ENCODE data around the gene IPPK.

IPPK gene

DNA sequence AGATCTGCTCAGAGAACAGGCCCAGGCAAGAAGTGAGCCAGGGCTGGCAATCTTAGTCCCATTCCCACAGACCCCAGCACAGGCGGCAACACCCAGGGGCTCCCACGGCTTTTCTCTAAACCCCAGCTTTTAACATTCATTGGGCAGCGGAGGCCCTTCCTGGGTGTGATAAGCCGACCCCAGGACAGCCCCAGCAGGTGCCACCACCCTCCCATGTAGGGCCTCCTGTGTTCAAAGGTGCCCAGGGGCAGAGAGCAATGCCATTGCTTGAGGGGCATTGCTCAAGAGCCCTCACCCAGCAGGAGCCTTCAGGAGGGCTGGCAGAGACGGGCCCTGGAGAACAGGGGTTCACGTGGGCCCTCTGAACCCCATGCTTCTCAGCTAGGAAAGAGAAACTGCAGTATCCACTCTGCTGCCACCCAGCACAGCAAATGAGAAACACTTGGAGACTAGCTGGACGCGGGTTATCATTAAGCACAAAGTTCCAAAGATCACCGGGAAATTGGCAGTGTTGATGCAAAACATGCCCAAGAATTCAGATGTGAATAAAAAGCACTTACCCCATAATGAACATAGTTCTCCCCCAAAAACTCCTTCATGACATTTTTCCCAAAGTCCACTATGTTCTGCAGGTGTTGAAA, 13.9 kb downstream of the IPPK start:
- no peak for DNase-seq

DNA sequence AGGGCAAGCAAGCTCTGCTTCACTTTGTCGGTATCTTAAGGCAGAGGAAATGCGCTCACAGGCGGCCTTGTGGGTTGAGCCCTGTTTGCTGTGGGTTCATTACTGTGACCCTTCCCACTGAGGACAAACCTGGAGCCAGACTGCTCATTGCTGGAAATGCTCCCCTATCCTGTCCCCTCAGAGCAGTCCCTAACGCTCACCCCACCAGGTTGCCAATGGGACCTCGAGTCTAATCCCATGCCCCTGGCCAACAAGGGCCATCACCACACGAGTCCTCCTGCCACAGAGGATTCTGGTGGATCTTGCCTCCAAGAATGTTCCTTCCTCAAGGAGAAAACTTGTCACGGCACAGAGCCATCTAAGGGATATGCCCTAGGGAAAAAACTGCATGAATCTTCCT, 14.6 kb downstream of the IPPK start:
- no peak for DNase-seq

DNA sequence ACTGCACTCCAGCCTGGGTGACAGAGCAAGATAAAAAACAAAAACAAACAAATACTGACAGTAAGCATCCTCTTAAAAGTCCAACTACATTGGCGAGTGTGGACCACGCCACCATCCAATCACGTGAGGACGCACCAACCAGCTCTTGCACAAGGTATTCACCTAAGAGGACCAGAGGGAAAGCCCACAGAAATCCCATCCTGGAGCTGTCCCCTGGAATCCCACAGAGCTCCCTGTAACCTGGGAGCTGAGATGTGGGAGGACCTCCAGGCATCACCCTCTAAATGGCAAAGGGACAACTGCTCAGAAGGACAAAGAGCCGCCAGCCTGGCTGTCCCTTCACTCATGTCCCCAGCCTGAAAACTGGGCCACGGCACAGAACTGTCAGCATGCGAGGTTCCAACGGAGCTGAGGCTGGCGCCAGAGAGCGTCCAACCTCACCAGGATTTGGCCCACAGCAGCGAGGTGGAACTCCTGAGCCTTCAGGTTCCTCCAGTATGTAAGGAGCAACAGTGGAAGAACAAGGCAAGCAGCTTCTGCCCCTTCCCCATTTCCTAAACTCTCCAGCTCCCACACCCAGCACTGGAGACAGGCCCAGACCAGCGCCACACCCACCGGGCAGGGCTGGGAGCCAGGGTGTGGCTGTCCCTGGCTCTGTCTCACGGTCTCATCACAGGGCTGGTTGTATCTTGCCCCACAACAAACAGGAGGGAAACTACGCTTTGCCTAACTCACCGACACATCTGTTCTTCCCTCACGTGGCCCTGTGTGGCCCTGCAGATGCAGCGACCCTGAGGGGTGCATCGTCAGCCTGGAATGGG, 15.2 kb downstream of the IPPK start:
- no peak for DNase-seq

DNA sequence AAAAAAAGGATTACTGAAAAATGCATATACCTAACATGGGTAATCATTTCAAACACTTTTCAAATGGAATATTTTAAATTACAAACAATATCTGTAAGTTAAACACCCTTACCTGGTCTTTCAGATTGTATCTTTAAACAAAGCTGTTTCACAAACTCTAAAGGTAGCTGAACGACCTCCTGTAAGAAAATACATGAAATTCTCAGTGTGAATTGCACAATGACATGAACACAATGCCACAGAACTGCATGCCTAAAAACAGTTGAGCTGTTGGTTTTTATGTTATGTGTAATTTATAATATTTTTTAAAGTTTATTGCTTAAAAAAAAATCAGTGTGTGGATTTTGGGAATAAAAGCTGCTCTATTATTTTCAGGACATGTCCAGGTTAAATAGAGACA, 17.5 kb downstream of the IPPK start:
- DNase-seq: no peak

DNA sequence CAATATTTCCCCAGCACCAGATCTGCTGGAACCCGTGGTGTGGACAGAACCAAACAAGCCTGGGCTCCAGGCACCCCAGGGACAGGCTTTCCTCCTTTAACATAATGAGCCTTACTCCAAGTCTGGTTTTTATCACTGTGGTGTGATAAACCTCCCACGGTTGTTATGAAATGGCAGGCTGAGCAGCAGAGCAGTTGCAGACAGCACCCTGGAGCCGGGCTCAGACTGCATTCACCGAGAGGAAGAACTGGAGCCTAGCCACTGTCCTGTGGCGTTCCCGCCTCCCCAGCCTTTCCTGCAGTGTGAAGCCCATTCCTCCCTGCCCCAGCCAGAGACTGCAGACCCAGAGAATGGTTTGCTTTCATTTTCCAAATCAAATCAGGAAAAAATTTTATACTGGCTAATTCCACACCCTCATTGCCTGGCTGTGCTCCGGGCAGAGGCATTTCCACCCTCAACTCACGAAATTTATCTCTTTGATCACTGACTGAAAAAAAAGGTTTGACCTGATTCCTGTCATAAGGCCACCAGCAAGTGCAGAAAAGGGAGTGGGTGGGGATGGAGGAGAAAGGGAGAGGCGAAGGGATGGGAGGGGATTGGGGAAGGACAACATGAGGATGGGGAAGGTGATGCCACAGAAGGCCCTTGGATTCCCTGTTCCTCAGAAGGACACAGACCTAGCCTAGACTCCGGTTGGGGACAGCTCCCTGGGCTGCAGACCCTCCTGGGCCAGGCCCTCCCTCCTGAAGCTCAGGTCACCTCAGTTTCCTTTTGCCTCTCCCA, 18.9 kb downstream of the IPPK start:
- no peak for DNase-seq

DNA sequence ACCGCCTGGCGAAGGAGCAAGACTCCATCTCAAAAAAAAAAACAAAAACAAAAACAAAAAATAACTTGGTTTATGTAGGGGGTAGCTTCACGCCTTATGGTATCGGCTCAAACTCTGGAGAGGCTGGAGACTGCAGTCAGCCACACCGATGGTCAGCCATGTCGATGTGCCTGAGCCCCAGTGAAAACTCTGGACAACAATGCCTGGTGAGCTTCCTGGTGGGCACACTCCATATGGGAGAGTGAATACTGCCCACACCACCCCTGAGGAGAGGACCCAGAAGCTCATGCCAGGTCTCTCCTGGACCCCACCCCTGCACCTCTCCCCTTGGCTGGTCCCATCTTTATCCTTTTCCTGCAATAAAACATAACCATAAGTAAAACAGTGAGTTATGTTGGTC, 19.6 kb downstream of the IPPK start:
- DNase-seq: no peak

DNA sequence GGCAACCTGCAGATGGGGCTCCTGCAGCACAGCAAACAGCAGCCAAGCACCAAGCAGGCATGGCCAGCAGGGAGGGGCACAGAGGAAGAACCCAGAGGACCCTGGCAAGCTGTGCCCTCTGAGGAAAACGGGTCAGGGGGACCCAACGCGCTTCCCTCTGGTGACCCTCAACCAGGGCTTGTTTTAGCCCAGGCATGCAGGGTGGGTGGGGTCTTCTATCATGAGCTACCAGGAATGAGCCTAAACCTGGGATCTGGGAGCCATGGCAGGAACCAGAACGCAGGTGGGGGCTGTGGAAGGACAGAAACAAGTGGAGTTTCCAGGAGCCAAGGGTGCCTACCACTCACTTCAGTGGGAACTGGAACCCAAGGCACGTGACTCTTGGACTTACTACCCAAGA, 20.9 kb downstream of the IPPK start:
- no peak for DNase-seq

DNA sequence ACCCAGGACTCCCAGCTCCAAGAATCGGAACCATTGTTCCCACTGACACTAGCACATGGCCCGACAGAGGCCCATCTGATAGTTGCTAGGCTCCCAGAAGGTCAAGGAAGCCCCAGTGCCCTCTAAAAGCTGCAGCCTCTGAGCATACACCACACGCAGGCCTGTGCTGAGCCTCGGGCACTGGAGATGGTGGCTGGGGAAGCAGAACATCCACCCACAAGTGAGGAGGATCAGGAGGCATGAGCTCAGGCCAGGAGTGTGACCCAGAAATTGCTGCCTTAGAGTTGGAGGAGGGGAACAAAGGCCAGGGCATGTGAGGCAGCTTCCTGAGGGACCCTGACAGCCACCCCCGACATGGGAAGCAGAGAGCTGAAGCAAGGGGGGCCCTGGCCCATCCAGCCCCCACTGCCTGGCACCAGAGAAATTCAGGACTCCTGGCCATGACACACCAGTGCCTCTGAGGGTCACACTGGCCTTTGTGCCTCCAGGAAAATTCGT, 21.4 kb downstream of the IPPK start:
- DNase-seq: no peak

DNA sequence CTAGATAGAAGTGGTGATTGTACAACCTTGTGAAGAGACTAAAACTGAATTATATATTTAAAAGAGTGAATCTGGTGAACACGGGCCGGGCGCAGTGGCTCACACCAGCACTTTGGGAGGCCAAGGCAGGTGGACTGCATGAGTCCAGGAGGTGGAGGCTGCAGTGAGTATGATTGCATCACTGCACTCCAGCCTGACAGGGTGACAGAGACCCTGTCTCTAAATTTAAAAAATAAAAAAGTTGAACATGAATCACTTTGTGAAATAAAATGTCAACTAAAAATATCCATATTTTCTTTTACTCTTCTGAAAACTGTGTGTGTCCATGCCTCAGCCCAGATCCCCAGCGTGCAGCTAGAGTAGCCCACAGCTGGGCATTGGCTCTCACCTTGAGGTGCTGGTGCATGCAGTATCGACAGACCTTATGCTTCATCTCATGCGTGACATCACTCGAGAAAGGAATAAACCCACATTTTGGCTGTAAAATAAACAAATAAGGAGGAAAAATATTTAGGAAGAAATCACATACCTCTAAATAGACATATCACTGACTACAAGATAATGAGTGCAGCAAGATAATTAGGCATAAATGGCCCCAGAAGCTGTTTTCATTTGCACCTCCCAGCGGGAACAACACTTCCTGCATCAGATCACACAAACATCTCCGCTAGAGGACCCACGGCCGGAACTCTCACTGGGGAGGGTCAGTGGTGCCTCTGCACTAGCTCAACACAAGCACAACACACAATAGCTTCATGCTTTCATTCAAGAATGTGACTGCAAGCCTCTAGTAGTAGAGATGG, 22.1 kb downstream of the IPPK start:
- no peak for DNase-seq

DNA sequence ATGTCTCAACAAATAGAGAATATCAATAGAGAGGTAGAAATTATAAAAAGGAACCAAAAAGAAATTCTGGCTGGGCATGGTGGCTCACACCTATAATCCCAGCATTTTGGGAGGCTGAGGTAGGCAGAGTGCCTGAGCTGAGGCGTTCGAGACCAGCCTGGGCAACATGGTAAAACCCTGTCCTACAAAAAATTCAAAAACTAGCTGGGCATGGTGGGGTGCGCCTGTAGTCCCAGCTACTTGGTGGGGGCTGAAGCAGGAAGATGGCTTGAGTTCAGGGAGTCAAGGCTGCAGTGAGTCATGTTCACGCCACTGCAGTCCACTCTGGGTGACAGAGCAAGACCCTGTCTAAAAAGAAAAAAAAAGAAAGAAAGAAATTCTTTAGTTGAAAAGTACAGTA, 24.9 kb downstream of the IPPK start:
- no peak for DNase-seq

DNA sequence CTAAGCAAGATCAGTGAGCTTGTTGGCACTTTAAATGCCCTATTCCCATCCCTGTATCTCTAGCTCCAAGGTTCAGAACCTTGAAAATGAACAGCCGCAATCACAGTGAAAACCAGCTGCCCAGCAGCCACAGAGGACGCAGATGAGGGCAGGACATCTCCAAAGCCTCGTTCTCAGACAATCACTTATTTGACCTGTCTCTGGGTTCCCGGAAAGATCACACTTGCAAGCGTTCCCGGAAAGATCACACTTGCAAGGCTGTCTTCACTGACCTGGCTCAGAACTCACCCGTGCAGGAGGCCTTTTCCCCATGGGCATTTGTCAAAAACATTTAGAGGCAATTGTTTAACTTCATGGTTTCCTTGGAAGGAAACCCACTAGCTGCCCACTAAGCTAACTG, 25.7 kb downstream of the IPPK start:
- DNase-seq: no peak

DNA sequence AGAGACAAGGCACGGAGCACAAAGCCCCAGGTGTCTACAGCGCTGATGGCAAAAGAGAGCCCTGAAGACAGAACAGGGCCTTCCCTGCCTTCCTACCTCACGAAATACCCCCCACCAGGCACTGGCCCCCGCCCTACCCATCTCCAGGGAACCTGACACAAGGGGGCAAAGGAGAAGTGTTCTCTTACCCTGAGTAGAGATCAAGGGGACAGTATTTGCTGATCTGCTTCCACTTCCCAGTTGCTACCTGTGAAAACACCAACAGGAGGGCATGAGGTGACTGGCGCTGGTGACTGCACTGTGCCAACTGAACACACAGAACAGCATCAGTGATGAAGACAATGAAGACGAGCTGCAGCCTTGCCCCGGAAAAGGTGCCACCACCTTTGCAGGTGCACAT, 27.4 kb downstream of the IPPK start:
- no peak for DNase-seq

DNA sequence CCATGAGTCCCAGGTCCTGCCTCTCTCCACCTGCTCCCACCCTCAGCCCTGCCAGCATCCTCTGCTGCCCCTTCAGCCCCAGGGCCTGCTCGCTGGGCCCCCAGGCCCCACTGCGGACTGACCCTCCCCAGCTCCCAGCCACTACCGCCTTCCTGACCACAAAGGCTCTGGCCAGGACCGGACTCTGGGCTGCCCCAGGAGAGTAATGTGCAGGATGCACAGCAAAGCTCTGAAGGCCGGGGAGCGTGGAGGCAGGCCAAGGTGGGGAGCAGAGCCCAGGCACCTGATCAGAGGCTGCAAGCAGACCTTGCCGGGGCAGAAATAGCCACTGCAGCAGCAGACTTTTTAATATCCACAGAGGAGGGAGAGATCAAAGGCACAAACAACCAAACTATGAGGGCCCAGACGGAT, 27.9 kb downstream of the IPPK start:
- no peak for DNase-seq

DNA sequence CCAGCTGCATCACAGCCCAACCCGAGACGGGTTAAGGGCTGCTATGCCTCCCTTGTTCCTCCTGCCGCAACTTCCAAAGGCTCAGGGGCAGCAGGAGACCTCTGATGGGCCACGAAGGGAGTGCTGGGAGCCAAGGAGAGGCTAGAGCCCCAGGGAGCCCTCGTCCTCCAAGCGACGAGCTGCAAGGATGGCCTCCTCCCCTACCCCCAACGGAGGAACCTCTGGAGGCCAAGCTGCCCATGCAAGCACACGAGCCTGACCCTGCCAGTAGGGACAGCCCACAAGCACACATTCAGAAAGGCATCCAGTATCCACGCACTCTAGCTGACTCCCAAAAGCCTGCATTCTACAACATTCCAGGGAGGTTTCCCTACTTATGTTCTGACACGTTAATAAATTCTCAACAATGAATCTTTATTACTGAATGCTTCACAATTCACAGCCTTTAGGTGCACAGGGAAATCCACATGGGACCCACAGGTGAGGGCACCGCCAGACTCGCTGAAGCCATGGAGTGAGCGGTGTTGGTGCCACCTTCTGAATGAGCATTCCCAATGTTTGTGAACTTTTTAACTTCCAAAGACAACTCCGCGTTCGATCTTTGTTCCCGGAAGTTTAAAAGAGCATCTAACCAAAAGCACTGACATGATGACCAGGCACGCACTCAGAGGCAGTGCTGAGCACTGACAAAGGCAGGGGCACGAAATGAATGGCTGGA, 28.7 kb downstream of the IPPK start:
- no peak for DNase-seq

DNA sequence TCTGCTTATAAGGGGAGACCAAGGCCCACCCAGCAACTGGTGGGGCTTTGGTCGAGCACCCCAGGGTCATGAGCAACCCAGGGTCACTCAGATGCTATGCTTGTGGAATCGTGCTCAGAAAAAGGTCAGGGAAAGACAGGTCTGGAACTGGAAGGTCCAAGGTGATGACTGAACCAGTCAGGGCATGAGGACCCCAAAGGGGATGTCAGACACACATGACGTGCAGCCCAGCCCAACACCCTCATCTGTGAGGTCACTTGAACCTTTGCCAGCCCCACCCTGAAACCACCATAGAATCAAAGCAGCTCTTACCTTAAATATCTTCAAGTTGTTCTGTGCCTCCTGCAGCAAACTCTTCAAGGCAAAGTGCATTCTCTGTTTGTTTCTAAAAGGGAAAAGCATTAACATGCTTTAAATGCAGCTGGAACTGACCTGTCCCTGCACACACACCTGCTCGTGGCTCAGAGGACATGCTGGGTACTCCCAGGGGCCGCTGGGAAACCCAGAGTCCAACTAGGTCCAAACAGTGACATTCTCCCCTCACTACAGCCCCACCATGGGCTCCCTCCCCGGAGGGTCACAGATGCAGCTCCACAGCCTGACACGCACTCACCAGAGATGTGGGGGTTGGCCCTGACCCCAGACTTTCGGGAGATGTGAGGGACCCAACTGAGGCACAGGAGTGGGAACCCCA, 29.4 kb downstream of the IPPK start:
- no peak for DNase-seq

DNA sequence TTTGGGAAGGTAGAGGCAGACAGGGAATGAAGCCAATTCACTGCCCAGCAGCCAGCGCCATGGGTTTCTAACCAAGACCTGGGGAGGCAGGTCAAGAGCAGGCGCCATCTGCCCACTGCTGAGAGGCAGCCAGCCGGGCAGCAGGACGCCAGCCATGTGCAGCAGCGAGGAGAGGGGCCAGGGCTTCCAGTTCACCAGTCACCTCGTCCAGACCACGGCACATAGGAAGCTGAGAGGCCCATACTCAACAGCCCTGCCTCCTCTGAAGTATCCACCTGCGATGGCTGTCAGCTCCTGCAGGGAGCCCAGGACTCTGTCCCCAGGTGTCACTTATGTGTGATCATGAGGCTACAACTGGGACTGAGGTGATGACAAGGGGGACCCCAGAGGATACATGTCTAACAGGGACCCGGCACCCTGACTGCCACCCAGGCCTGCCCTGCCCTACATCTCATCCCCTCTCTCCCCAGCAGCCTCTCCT, 30.1 kb downstream of the IPPK start:
- no peak for DNase-seq

DNA sequence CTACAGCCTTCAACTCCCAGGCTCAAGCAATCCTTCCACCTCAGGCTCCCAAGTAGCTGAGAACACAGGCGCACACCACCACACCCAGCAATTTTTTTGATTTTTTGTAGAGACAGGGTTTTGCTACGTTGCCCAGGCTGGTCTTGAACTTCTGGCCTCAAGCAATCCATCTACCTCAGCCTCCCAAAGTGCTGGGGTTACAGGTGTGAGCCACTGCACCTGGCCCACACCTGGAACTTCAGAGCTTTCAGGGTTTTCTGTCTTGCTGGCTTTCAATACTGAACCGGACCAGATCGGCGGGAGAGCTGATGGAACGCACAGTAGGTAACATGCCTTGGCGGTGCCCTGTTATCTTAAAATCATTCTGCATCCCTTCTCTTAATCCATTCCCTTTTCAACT, 30.8 kb downstream of the IPPK start:
- DNase-seq: no peak

DNA sequence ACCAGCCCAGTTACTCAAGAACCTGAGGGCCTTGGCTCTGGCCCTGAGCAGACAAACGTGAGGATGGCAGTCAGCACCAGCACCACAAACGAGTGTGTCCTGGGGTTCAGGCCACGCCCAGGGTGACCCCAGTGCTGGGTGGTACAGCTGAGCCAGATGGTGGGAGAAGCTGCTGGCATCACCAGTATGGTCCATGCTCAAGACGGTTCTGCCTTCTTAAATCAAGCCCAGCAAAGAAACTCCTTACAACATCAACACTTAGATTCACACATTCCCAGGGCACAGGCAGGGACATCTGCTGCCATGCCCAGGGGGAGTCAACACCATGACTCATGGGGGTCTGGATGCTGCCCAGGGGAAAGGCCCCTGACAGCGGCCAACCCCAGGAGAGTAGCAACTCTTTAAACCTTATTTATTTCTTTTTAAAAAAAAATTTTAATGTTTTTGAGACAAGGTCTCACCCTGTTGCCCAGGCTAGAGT, 31.3 kb downstream of the IPPK start:
- DNase-seq: no peak

DNA sequence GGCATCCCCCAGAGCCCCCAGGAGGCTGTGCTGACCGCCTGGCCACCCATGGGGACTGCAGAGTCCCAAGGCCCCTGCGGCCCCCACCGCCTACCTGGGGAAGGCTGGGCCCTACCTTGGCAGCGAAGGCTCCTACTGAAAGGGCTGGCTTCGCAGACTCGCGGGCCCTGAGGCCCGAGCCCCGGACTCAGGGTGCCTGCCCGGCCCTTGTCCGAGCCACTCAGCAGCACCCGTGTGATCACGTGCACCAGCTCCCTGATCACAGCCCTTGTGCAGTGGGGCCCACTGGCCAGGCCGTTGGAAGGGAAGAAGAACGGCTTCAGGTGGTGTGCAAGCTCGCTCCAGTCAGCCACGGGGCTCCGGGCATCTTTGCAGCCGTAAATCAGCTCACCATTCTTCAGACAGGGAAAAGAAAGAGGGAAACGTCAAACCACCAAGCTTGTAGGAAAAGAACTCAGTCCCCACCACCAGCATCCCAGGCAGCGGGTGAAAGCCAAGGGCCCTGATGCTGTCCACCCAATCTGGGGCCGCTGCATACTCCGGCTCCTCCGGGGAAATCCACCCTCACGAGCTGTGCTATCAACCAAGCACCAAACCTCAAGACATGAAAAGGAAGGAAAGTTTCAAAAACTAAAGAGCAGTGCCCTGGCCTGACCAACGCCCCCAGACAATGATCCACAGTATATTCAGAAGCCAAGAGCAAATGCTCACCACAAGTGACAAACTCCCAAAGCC, 31.9 kb downstream of the IPPK start:
- no peak for DNase-seq

DNA sequence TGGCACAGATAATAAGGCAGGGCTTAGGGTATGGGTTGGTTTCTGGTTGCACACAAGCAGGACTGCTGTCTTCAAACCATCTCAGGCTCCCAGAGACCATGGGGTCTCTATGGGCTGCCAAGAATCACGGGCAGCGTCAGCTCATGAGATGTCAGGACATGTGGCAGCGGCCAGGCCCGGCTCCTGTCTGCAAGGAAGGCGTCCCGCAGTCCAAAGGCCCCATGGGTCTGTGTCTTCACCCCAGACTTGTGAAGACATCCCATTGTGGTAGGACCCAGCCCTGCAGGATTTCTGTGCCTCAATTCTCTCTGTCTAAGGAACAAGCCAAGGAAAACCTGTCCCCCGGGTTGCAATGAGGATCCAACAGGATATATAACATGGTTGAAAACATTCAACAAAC, 32.6 kb downstream of the IPPK start:
- no peak for DNase-seq

DNA sequence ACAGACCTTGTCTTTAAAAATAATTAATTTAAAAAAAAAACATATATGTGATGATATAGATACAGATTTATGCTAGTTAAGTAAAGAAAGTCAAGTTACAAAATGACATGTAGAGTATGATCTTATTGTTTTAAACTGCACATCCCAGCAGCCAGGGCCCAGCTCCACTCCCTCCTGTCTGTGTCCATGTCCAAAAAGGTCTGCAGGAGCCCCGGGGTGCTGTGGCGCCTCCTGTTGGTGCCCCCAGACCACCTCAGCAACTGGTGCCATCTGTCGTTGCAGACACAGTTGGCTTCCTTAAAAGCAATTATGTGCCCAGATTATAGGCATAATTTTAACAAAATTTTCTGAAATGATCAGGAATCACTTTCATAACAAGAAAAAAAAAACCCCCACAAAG, 33.3 kb downstream of the IPPK start:
- no peak for DNase-seq
